Activated T-helper 9 cell treated with anti-CD3 and anti-CD28 coated beads, Interleukin-2, amount 50 U/mL, for 16 hours (primary cell): ENCODE results near the gene LRRC45.
A peak's percentile ranks its signal among the peaks of the same experiment; 100 is the strongest.

Experiments
- DNase-seq: peaks from one replicate; pipeline ENCODE4 v3.0.0-alpha.2; 2020; ENCODE audit warnings: low read depth

LRRC45 gene

GRCh38 chr17:82020572-82021106 is 2.5 kb upstream of the LRRC45 start:
- DNase-seq: no peak

- DNase-seq: peak; percentile 37
Measured at GRCh38 chr17:82021107-82021899, 1.8 kb upstream of the LRRC45 start.

DNA sequence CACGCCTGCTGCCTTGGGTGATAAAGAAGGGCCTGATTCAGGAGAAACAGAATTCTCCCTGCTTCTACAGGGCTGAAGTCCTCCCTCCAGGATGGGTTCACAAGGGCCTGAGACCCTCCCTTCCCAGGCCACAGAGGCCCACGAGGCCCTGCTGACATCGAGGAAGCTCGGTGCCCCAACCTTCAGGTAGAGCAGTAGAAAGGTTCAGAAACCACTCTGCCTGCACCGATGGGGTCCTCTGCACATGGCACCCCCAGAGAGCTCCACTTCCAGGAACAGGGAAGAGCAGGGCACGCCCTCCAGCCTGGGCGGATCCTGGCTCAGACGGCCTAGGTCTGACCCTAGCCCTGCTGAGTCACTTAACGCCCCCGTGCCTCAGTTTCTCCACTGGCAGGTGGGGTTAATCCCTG is 1.2 kb upstream of the LRRC45 start:
- no peak for DNase-seq

DNA sequence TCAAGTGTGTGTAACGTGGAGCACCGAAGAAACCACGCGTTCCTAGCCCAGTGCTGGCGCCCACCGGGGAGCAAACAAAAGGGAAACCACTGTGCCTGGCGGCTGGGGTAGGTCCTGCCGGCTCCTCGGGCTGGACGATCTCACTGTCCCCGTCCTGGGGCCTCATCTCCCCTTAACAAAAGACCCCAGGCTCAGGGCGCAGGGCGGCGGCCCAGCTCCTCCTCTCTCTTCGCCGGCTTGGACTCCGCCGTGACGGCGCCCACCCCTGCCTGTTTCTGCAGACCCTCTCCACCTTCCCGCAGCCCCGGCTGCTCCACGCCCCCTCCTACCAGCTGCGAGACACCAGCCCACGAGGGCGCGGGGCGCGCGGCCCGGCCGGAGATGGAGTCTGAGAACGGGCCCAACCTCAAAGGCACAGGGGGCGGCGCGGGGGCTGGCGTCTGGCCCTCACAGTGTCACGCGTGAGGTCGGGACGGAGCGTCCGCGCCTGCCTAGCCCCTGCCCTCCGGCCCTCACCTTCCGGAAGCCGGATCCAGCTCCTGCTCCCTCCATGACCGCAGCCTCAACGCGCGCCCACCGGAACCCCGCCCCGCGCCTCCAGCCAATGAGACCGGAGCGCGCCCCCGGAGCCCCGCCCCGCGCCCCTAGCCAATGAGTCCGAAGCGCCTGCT is 660 bp upstream of the LRRC45 start, which contains the start of gene CENPX:
Gene CENPX (minus strand): TSS at position 569 of the 671 bp plus-strand sequence. CDS start 17 bp downstream, at position 552.
- no peak for DNase-seq

- DNase-seq: no peak
Measured at GRCh38 chr17:82023447-82024241, 539 bp downstream of the LRRC45 start.

- DNase-seq: no peak
Measured at GRCh38 chr17:82024859-82025258, 1.8 kb downstream of the LRRC45 start.

DNA sequence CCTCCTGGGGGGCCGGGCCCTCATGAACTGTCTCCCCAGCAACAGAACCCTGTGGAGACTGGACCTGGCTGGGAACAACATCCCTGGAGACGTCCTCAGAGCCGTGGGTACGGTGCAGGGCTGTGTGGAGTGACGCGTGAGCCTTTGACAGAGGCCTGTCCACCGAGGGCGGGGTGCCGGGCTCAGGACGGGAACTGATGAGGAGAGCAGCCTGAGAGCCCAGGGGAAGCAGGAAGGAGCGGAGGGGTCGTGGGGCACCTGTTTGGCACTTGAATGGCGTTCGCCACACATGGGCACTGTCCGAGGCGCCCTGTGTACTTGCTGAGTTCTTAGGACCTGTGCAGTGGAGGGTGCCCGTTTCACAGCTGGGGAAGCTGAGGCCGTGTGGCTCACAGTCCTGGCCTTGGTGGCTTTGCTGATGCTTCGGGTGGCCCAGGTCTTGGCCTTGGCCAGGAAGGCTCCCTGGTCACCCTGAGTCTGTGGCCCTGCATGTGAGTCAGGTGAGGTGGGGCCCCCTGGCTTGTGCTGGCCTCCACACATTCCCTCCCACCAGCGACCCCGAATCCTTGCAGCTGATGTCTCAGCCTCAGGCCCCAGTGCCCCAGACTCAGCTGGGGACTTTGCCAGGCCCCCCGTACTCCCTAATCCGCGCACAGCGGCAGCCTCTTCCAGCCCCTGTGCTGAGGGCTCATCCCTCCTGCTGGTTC is 2.4 kb downstream of the LRRC45 start:
- DNase-seq: no peak

GRCh38 chr17:82028246-82028645 is 5.1 kb downstream of the LRRC45 start:
- no peak for DNase-seq

GRCh38 chr17:82028966-82029365 is 5.9 kb downstream of the LRRC45 start:
- no peak for DNase-seq

GRCh38 chr17:82029391-82029790 is 6.3 kb downstream of the LRRC45 start:
- DNase-seq: no peak

DNA sequence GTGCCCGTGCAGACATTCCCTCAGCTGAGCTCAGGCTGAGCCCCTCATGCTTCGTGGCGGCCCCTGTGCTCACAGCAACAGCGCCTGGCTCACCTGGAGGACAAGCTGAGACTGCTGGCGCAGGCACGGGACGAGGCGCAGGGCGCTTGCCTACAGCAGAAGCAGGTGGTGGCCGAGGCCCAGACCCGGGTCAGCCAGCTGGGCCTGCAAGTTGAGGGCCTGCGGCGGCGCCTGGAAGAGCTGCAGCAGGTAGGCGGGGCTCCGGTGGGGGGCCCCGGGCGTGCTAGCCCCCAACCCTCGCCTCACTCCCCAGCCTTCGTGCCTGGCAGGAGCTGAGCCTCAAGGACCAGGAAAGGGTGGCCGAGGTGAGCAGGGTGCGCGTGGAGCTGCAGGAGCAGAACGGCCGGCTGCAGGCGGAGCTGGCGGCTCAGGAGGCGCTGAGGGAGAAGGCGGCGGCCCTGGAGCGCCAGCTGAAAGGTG is 6.9 kb downstream of the LRRC45 start:
- DNase-seq: no peak

DNA sequence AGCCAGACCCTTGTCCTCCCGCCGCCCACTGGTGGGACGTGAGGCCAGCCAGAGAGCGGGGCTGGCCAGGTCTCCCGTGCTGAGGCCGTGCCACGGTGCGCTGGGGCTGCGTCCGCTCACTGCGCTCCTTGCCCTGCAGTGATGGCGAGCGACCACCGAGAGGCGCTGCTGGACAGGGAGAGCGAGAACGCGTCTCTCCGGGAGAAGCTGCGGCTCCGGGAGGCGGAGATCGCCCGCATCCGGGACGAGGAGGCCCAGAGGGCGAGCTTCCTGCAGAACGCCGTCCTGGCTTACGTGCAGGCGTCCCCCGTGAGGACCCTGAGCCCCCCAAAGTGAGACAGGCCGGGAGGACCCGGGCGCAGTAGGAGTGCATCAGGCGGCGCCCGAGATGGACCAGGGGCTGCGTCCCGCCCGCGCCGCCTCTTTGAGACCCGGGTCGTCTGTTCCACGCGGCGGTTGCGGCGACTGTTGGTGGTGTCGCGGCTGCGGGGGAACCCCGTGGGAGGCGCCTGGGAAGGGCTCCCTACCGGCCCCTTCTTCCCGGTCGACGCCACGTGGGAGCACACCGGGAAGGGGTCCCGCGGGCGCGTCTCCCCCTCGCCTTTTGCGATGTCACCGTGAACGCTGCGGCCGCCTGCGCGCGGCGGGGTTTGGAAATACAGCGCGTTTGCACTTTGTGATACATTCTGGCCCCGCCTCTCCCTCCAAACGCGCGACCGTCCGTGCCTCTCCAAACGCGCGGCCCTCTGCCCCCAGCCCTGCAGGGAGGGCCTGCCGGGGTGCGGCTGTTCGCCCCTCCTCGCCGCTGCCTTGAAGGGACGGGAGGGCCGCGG is 7.6 kb downstream of the LRRC45 start:
- peak; percentile 69 for DNase-seq

GRCh38 chr17:82031303-82031884 is 8.3 kb downstream of the LRRC45 start, which contains the start of gene RAC3:
TSS of gene RAC3 (plus strand) at chr17:82031678. CDS start at chr17:82031762, 84 bp downstream.
- no peak for DNase-seq

GRCh38 chr17:82031885-82032627 is 9.0 kb downstream of the LRRC45 start:
- DNase-seq: peak; percentile 32

DNA sequence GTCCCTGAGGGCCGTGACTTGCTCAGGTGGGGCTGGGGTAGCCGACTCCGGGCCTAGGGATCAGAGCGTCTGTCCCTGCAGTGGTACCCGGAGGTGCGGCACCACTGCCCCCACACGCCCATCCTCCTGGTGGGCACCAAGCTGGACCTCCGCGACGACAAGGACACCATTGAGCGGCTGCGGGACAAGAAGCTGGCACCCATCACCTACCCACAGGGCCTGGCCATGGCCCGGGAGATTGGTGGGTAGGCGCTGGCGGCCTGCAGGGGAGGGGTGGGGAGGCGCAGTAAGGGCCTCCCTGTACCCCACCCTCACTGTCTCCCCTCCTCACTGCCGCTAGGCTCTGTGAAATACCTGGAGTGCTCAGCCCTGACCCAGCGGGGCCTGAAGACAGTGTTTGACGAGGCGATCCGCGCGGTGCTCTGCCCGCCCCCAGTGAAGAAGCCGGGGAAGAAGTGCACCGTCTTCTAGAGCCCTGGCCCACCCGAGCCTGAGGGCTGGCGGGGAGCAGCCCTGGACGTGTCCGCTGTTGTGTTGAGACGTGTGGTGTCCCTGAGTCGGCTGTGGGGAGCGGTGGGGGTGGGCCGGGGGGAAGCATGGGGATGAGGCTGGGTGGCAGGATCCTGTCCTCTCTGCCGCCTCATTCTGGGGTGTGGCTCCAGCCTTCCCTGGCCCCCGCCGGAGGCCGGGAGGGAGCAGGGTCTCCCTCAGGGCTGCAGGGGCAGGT is 10.4 kb downstream of the LRRC45 start:
- DNase-seq: no peak

GRCh38 chr17:82034371-82035011 is 11.4 kb downstream of the LRRC45 start:
- no peak for DNase-seq

GRCh38 chr17:82035488-82035887 is 12.4 kb downstream of the LRRC45 start:
- no peak for DNase-seq

DNA sequence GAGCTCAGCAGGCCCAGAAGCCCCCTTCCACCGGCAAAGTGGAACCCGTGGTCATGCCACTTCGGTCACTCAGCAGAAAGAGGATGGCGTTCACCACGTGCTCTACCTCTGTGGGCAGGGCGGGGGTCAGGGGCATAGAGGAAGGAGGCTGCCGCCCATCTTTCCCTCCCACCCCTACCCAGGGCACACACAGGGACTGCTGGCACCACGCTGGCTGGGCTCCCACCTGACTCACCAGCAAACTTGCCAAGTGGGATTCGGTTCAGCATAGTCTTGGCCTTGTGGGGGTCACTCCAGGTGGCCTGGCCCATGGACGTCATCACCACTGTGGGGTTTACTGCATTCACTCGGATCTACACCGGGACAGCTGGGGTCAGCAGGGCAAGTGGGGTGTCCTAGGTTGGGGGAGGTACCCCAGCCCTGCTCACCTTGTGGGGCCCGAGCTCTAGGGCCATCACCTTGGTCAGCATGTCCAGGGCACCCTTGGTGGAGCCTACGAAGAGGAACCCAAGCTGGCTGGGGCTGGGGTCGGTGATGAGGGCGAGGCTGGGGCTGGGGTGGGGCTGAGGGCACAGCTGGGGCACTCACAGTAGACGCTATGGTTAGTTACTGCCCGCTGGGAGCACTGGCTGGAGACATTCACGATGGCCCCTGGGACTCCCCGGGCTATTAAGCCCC is 13.0 kb downstream of the LRRC45 start:
- no peak for DNase-seq
